MCF 10A (cell line): ENCODE results near the gene ADAMTSL3. TPM values are rescaled to one million over a fixed set of nuclear protein-coding genes. Genes with fewer than 3 reads are reported as not detected.
A peak's percentile ranks its signal among the peaks of the same experiment; 100 is the strongest.

Experiments used
- BruUV-seq: library from RNA; stranded (reverse); fragments of 400-500 nt; replicated peaks from 2 replicates; lab custom pipeline; 2021; lab: Mats Ljungman, UMichigan
- CTCF ChIA-PET: fragments of 300-600 bp; sonication (Branson Sonifier 250); formaldehyde crosslinking; extraction: SDS; loops from one replicate; lab custom pipeline; 2021; ENCODE audit warnings: antibody characterized with exemption, inconsistent platforms; lab: Yijun Ruan, JAX
- POLR2A ChIA-PET: fragments of 300-600, 350-650 bp; sonication (Branson Sonifier 250); formaldehyde crosslinking; extraction: SDS; loops from one replicate; lab custom pipeline; 2020; ENCODE audit warnings: antibody characterized with exemption, inconsistent platforms; lab: Yijun Ruan, JAX
- DNase-seq: peaks from one replicate; pipeline ENCODE4 v3.0.0-alpha.2; 2018; ENCODE audit not compliant: unreplicated experiment
- H3K27ac Mint-ChIP-seq: one replicate; pipeline ENCODE4 v1.8.0; 2022; ENCODE audit warnings: mild to moderate bottlenecking, low read depth, mixed read lengths; ENCODE audit not compliant: unreplicated experiment
- H3K27me3 Mint-ChIP-seq: one replicate; pipeline ENCODE4 v1.8.0; 2022; ENCODE audit warnings: mixed read lengths; ENCODE audit not compliant: insufficient read depth, unreplicated experiment
- H3K36me3 Mint-ChIP-seq: one replicate; pipeline ENCODE4 v1.8.0; 2022; ENCODE audit warnings: mild to moderate bottlenecking, moderate library complexity, mixed read lengths; ENCODE audit not compliant: insufficient read depth, unreplicated experiment
- H3K4me1 Mint-ChIP-seq: one replicate; pipeline ENCODE4 v1.8.0; 2022; ENCODE audit warnings: mixed read lengths; ENCODE audit not compliant: insufficient read depth, unreplicated experiment
- H3K4me3 Mint-ChIP-seq: one replicate; pipeline ENCODE4 v1.8.0; 2022; ENCODE audit warnings: mild to moderate bottlenecking, moderate library complexity, mixed read lengths; ENCODE audit not compliant: unreplicated experiment
- H3K9me3 Mint-ChIP-seq: one replicate; pipeline ENCODE4 v1.8.0; 2022; ENCODE audit warnings: mixed read lengths; ENCODE audit not compliant: unreplicated experiment
- CTCF ChIP-seq: fragments of 200-600 bp; IDR thresholded peaks from one replicate; pipeline ENCODE4 v1.8.0; 2022; ENCODE audit warnings: antibody characterized with exemption, mild to moderate bottlenecking; ENCODE audit not compliant: unreplicated experiment
- intact Hi-C: fragments of 100-400 bp; cut with micrococcal nuclease; formaldehyde crosslinking; loops from 2 replicates; pipeline ENCODE4 v1.14.1; 2022
- total RNA-seq: library from RNA; stranded (reverse); gene quantifications from 2 replicates; pipeline ENCODE4 v1.2.3, GENCODE V29; 2022

Gene ADAMTSL3
- total RNA-seq, 1 experiment from 2014 or later, result 1.2 TPM

- no peak for TF ChIP-seq CTCF
- Mint-ChIP-seq H3K36me3 (peaks cover 4% of the 10 kb centered on the region), H3K4me1 (peaks cover 63% of the 10 kb centered on the region), H3K27me3 (no peaks in the 10 kb centered on the region), H3K27ac (peak overlapping the region; percentile 67), H3K9me3 (no peaks in the 10 kb centered on the region), H3K4me3 (no peak overlapping the region)
- peak; percentile 84 for DNase-seq
- intact Hi-C loops, result loop anchor here (5.0 kb wide), 1 partner anchor 94 kb away; no protein-coding TSS in a partner anchor
- TSS peak; percentile 79 for BruUV-seq
- ChIA-PET POLR2A (interaction anchor here (0.7 kb wide), 1 partner anchor 115 kb away, joined by 4 read pairs; no protein-coding TSS in a partner anchor), CTCF (no interaction called here)
Observed at GRCh38 chr15:83848315-83849050, 194.6 kb downstream of the ADAMTSL3 start.

GRCh38 chr15:83850015-83850414 is 196.1 kb downstream of the ADAMTSL3 start:
- ChIA-PET POLR2A (interaction anchor here (0.6 to 0.7 kb wide), 2 partner anchors 75 to 1325 kb away, joined by 3 read pairs; no protein-coding TSS in a partner anchor), CTCF (interaction anchor here (0.7 to 1.0 kb wide), 2 partner anchors 81 to 185 kb away, joined by 3 read pairs; no protein-coding TSS in a partner anchor)
- no TSS peak for BruUV-seq
- no peaks in the 10 kb centered on the region for H3K9me3 Mint-ChIP-seq
- H3K4me1 Mint-ChIP-seq, result peaks cover 56% of the 10 kb centered on the region
- DNase-seq, result no peak
- no peak for TF ChIP-seq CTCF
- H3K27me3 Mint-ChIP-seq, result no peaks in the 10 kb centered on the region
- intact Hi-C loops, result no loop called here
- H3K27ac Mint-ChIP-seq, result no peak overlapping the region
- no peak overlapping the region for H3K4me3 Mint-ChIP-seq
- H3K36me3 Mint-ChIP-seq, result no peaks in the 10 kb centered on the region

GRCh38 chr15:83850501-83851245 is 196.8 kb downstream of the ADAMTSL3 start:
- ChIA-PET CTCF (interaction anchor here (0.5 to 1.0 kb wide), 3 partner anchors 11 to 185 kb away, joined by 3 read pairs; no protein-coding TSS in a partner anchor), POLR2A (interaction anchor here (0.6 to 1.3 kb wide), 5 partner anchors 9 to 1324 kb away, joined by 3 read pairs; no protein-coding TSS in a partner anchor)
- intact Hi-C loops, result no loop called here
- H3K36me3 Mint-ChIP-seq, result no peaks in the 10 kb centered on the region
- TSS peak; percentile 78 for BruUV-seq
- H3K27me3 Mint-ChIP-seq, result no peaks in the 10 kb centered on the region
- DNase-seq, result peak; percentile 55
- TF ChIP-seq CTCF, result no peak
- H3K27ac Mint-ChIP-seq, result peak overlapping the region; percentile 78
- H3K9me3 Mint-ChIP-seq, result no peaks in the 10 kb centered on the region
- H3K4me1 Mint-ChIP-seq, result peaks cover 49% of the 10 kb centered on the region
- peak overlapping the region; percentile 39 for H3K4me3 Mint-ChIP-seq

- Mint-ChIP-seq H3K27me3 (no peaks in the 10 kb centered on the region), H3K9me3 (no peaks in the 10 kb centered on the region), H3K4me1 (peaks cover 37% of the 10 kb centered on the region), H3K36me3 (no peaks in the 10 kb centered on the region), H3K4me3 (no peak overlapping the region), H3K27ac (no peak overlapping the region)
- intact Hi-C loops, result no loop called here
- BruUV-seq, result no TSS peak
- ChIA-PET CTCF (no interaction called here), POLR2A (no interaction called here)
- TF ChIP-seq CTCF, result no peak
- no peak for DNase-seq
Observed at GRCh38 chr15:83853232-83853631, 199.3 kb downstream of the ADAMTSL3 start.
